H1 (cell line): ENCODE results near the gene NBEA. TPM values are rescaled to one million over a fixed set of nuclear protein-coding genes. Genes with fewer than 3 reads are reported as not detected.

Source experiments
- BRCA1 ChIP-seq: IDR thresholded peaks from 2 replicates; pipeline ENCODE4 v1.6.1; 2012; ENCODE audit warnings: low read depth, low read length, improper control_type of control experiment
- CHD7 ChIP-seq: fragments of 300-600 bp; sonication (generic); IDR thresholded peaks from 2 replicates; pipeline ENCODE4 v1.7.1; 2012; ENCODE audit warnings: low read length, moderate library complexity, mild to moderate bottlenecking, inconsistent platforms; ENCODE audit not compliant: insufficient replicate concordance
- FOSL1 ChIP-seq: IDR thresholded peaks from 2 replicates; pipeline ENCODE4 v1.6.1; 2011; ENCODE audit warnings: mild to moderate bottlenecking, low read depth, low read length, moderate library complexity; ENCODE audit not compliant: insufficient read depth
- KDM1A ChIP-seq: fragments of 200-600, 300-600 bp; sonication (generic); IDR thresholded peaks from 2 replicates; pipeline ENCODE4 v1.7.1; 2016; ENCODE audit warnings: mild to moderate bottlenecking, low read length, borderline replicate concordance
- TCF12 ChIP-seq: IDR thresholded peaks from 2 replicates; pipeline ENCODE4 v1.6.1; 2011; ENCODE audit warnings: low read depth, mild to moderate bottlenecking, low read length
- polyA plus RNA-seq, 7 experiments: library from polyadenylated mRNA; depleted of rRNA in 3 of 7; stranded (reverse) in 5 of 7; unstranded in 2 of 7; fragments of >200 nt in 5 of 7; fragments of 200-250 nt in 2 of 7; gene quantifications; 1 replicate in 5 of 7; 2 replicates in 1 of 7; 4 replicates in 1 of 7; pipeline versions ENCODE4 v1.2.1 to v1.2.3, GENCODE V29; 2011 to 2013; ENCODE audit warnings: missing spikeins in 2 of 7, mixed read lengths in 2 of 7
- total RNA-seq: library from RNA; stranded (reverse); fragmentation: NEBNext Ultra II Directional; extraction: Animal tissue kit (Norgen Biotek cat#: 25700); gene quantifications from 2 replicates; pipeline ENCODE4 v1.2.1, GENCODE V29; 2021

Gene NBEA
- total and polyA plus RNA-seq, 2 of the 8 experiments (the other 6 are each of a cell fraction or from before 2014, with no cell fraction given), result 14.2 to 21.5 TPM

- TF ChIP-seq CHD7, result no peak
- TF ChIP-seq BRCA1, result no peak
- no peak for TF ChIP-seq FOSL1
- no peak for TF ChIP-seq KDM1A
- TF ChIP-seq TCF12, result no peak
These were observed 585.4 kb downstream of the NBEA start (continued) for GRCh38 chr13:35527451-35527850.
